GM13977 (cell line): ENCODE data around the gene STMN3.

Experiments
- DNase-seq: peaks from one replicate; pipeline ENCODE4 v3.0.0; 2012; ENCODE audit warnings: low spot score
- CTCF ChIP-seq: IDR thresholded peaks from 2 replicates; pipeline ENCODE4 v1.5.1; 2012; ENCODE audit warnings: mild to moderate bottlenecking, control low read depth; ENCODE audit not compliant: insufficient read depth; ENCODE audit errors: extremely low read depth, missing control alignments
- in situ Hi-C: fragments of 300-500 bp; cut with MboI; formaldehyde crosslinking; loops from one replicate; pipeline ENCODE4 v1.12.0; 2022; ENCODE audit warnings: low sequenced_read_pairs, low pct_unique_long_range_greater_than_20kb, mixed read lengths, inconsistent platforms; ENCODE audit not compliant: unreplicated experiment

STMN3 gene

GRCh38 chr20:63622732-63623131, 30.5 kb downstream of the STMN3 start:
- no peak for DNase-seq
- in situ Hi-C loops = no loop called here
- TF ChIP-seq CTCF = no peak

- in situ Hi-C loops = no loop called here
- no peak for DNase-seq
- TF ChIP-seq CTCF = no peak
Observed at GRCh38 chr20:63622096-63622495, 31.1 kb downstream of the STMN3 start.

- no peak for TF ChIP-seq CTCF
- in situ Hi-C loops = no loop called here
- DNase-seq = no peak
Observed at GRCh38 chr20:63620991-63621390, 32.2 kb downstream of the STMN3 start.

GRCh38 chr20:63619505-63619904, 33.7 kb downstream of the STMN3 start:
- DNase-seq = no peak
- in situ Hi-C loops = no loop called here
- TF ChIP-seq CTCF = no peak

GRCh38 chr20:63619086-63619485, 34.1 kb downstream of the STMN3 start:
- DNase-seq = no peak
- in situ Hi-C loops = no loop called here
- no peak for TF ChIP-seq CTCF

GRCh38 chr20:63618291-63618980, 34.8 kb downstream of the STMN3 start:
- no peak for TF ChIP-seq CTCF
- DNase-seq = no peak
- in situ Hi-C loops = no loop called here
